Dermis microvascular lymphatic vessel endothelial cell (primary cell): Measurements from ENCODE around the gene GTF3C4. TPM values are rescaled to one million over a fixed set of nuclear protein-coding genes. Genes with fewer than 3 reads are reported as not detected.
"Not testable (repeated sequence)": the region's sequence is repeated elsewhere in the genome, so short reads cannot be mapped to it uniquely, and the experiment has no call there.

ENCODE experiments used
- DNase-seq, 2 donors: peaks; one replicate each; pipeline versions ENCODE4 v3.0.0 to v3.0.0-alpha.2; 2010; ENCODE audit warnings: low read depth in 2 of 2
- total RNA-seq: library from RNA; depleted of rRNA; stranded (reverse); fragments of >200 nt; gene quantifications from 2 replicates; pipeline ENCODE4 v1.2.1, GENCODE V29; 2014

GTF3C4 gene
- total RNA-seq, 1 donor from 2014 or later = 11.7 TPM

- peak in 1 of 2 donors; percentile 4 for DNase-seq
Observed at GRCh38 chr9:132699956-132700355, 29.7 kb downstream of the GTF3C4 start.

GRCh38 chr9:132702254-132702653 is 32.0 kb downstream of the GTF3C4 start:
- no peak for DNase-seq

- no peak for DNase-seq
Observed at GRCh38 chr9:132703336-132703735, 33.1 kb downstream of the GTF3C4 start.

GRCh38 chr9:132708239-132708638 is 38.0 kb downstream of the GTF3C4 start:
- DNase-seq = no peak

- DNase-seq = no peak
Observed at GRCh38 chr9:132708769-132709430, 38.6 kb downstream of the GTF3C4 start.

- DNase-seq = no peak
Observed at GRCh38 chr9:132710333-132710732, 40.1 kb downstream of the GTF3C4 start.

GRCh38 chr9:132711152-132711551 is 40.9 kb downstream of the GTF3C4 start:
- DNase-seq = not testable (repeated sequence)

- no peak for DNase-seq
Observed at GRCh38 chr9:132711846-132712245, 41.6 kb downstream of the GTF3C4 start.

- no peak for DNase-seq
Observed at GRCh38 chr9:132712753-132713152, 42.5 kb downstream of the GTF3C4 start.

- DNase-seq = no peak
Observed at GRCh38 chr9:132716007-132716406, 45.7 kb downstream of the GTF3C4 start.

- no peak for DNase-seq
Observed at GRCh38 chr9:132717326-132717945, 47.2 kb downstream of the GTF3C4 start.

GRCh38 chr9:132718381-132718928 is 48.2 kb downstream of the GTF3C4 start:
- not testable (repeated sequence) for DNase-seq

GRCh38 chr9:132721661-132722060 is 51.4 kb downstream of the GTF3C4 start:
- no peak for DNase-seq

- DNase-seq = no peak
Observed at GRCh38 chr9:132722564-132723065, 52.4 kb downstream of the GTF3C4 start.

- DNase-seq = no peak
Observed at GRCh38 chr9:132723809-132724208, 53.5 kb downstream of the GTF3C4 start.

GRCh38 chr9:132725306-132725705 is 55.0 kb downstream of the GTF3C4 start:
- DNase-seq = no peak

GRCh38 chr9:132726576-132727130 is 56.4 kb downstream of the GTF3C4 start:
- DNase-seq = no peak

GRCh38 chr9:132728071-132728470 is 57.8 kb downstream of the GTF3C4 start:
- DNase-seq = no peak

- no peak for DNase-seq
Observed at GRCh38 chr9:132728497-132728896, 58.2 kb downstream of the GTF3C4 start.

GRCh38 chr9:132729235-132729890 is 59.1 kb downstream of the GTF3C4 start:
- DNase-seq = no peak

- no peak for DNase-seq
Observed at GRCh38 chr9:132730054-132731033, 60.1 kb downstream of the GTF3C4 start.
